ENCODE measurements around the gene ZNF625.

DNA sequence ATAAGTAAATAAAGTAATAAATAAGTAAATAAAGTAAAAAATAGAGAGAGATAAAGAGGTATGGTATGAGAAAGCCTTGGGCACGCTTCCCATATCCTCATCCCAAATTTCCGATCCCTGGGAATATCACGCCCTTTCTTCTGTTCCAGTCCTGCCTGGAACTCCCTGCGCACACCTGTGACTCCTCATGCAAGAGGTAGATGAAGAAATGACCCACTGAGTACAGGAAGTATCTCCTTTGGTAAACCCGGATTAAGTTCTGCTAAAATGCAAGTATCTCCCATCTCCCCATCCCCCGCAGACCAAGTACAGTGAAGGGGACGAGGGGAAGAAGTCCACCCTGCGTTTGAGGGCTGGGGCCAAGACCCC is 6.0 kb upstream of the ZNF625 start:
- TF ChIP-seq POLR2A (IDR thresholded peaks at IDR 0.05) (no peak), CTCF (IDR thresholded peaks at IDR 0.05) (no peak), POLR2AphosphoS5 (IDR thresholded peaks at IDR 0.05) (no peak)

All from transverse colon (tissue), 4 donors.